A549 treated with AZD2906 at 1 μM for 4 hours (cell line): ENCODE data around the gene TRAF5. TPM values are rescaled to one million over a fixed set of nuclear protein-coding genes. Genes with fewer than 3 reads are reported as not detected.

Experiments
- total RNA-seq: library from RNA; stranded (reverse); fragments of 200-300 nt; extraction: Qiagen RNA extraction; gene quantifications from 5 replicates; pipeline ENCODE4 v1.2.3, GENCODE V29; 2022

Gene TRAF5
- 7.1 to 8.1 TPM (median 7.5 TPM) in 5 replicates for total RNA-seq

GRCh38 chr1:211326528-211327345, at the start of gene TRAF5:
Gene TRAF5, plus strand, starts transcription at chr1:211326833. Its CDS starts 26,407 bp downstream, at chr1:211353240.

Other genes with a start within 250 kb of the TRAF5 start
- 1.8 to 2.9 TPM (median 2.1 TPM) in 5 replicates for gene KCNH1, start 192.7 kb upstream of the TRAF5 start, total RNA-seq
- 28.7 to 32.5 TPM (median 29.8 TPM) in 5 replicates for gene RCOR3, start 67.5 kb upstream of the TRAF5 start, total RNA-seq
- not detected in 5 replicates for gene RD3, start 165.3 kb downstream of the TRAF5 start, total RNA-seq